A204.1 (cell line): Measurements from ENCODE around the gene MUC3A.
"Not testable (repeated sequence)": the region's sequence is repeated elsewhere in the genome, so short reads cannot be mapped to it uniquely, and the experiment has no call there.

ENCODE experiments used
- FAIRE-seq: peaks from 2 replicates; lab custom pipeline; 2012; peaks lifted over from hg19 to GRCh38; lab: Jason Lieb, UNC

The MUC3A gene

GRCh38 chr7:100949227-100949932 lies at the start of gene MUC3A:
Gene MUC3A (plus strand): TSS chr7:100949534. CDS start chr7:100949625, 91 bp downstream.
- no peak for FAIRE-seq

GRCh38 chr7:100900978-100901377 lies 48.4 kb upstream of the MUC3A start:
- FAIRE-seq = no peak

- no peak for FAIRE-seq
Measured at GRCh38 chr7:100901921-100902332, 47.4 kb upstream of the MUC3A start.

- FAIRE-seq = no peak
Measured at GRCh38 chr7:100902638-100903037, 46.7 kb upstream of the MUC3A start.

- FAIRE-seq = no peak
Measured at GRCh38 chr7:100908512-100908911, 40.8 kb upstream of the MUC3A start.

- not testable (repeated sequence) for FAIRE-seq
Measured at GRCh38 chr7:100910443-100910842, 38.9 kb upstream of the MUC3A start.

GRCh38 chr7:100911484-100911883 lies 37.9 kb upstream of the MUC3A start:
- FAIRE-seq = no peak

GRCh38 chr7:100914208-100914878 lies 35.0 kb upstream of the MUC3A start:
- no peak for FAIRE-seq

- FAIRE-seq = no peak
Measured at GRCh38 chr7:100914879-100915447, 34.4 kb upstream of the MUC3A start.

- not testable (repeated sequence) for FAIRE-seq
Measured at GRCh38 chr7:100919335-100919734, 30.0 kb upstream of the MUC3A start.

GRCh38 chr7:100919779-100920437 lies 29.4 kb upstream of the MUC3A start:
- not testable (repeated sequence) for FAIRE-seq

GRCh38 chr7:100921039-100921438 lies 28.3 kb upstream of the MUC3A start:
- no peak for FAIRE-seq

GRCh38 chr7:100923616-100924015 lies 25.7 kb upstream of the MUC3A start:
- not testable (repeated sequence) for FAIRE-seq

GRCh38 chr7:100929808-100930174 lies 19.5 kb upstream of the MUC3A start:
- FAIRE-seq = no peak

GRCh38 chr7:100933734-100934133 lies 15.6 kb upstream of the MUC3A start:
- FAIRE-seq = no peak

GRCh38 chr7:100935381-100935780 lies 14.0 kb upstream of the MUC3A start:
- FAIRE-seq = not testable (repeated sequence)

GRCh38 chr7:100936167-100936566 lies 13.2 kb upstream of the MUC3A start:
- not testable (repeated sequence) for FAIRE-seq

GRCh38 chr7:100942045-100942774 lies 7.1 kb upstream of the MUC3A start:
- FAIRE-seq = no peak

- FAIRE-seq = no peak
Measured at GRCh38 chr7:100943693-100944092, 5.6 kb upstream of the MUC3A start.

GRCh38 chr7:100944138-100944537 lies 5.2 kb upstream of the MUC3A start:
- no peak for FAIRE-seq

GRCh38 chr7:100946111-100946510 lies 3.2 kb upstream of the MUC3A start:
- no peak for FAIRE-seq

GRCh38 chr7:100946766-100947365 lies 2.5 kb upstream of the MUC3A start:
- no peak for FAIRE-seq
